GM12891 (cell line): ENCODE measurements around the gene ADIG.

Source experiments
- DNase-seq: peaks from one replicate; pipeline ENCODE4 v3.0.0; 2011; ENCODE audit warnings: low spot score; ENCODE audit not compliant: insufficient read length
- FAIRE-seq: peaks from 2 replicates; lab custom pipeline; 2011; peaks lifted over from hg19 to GRCh38; lab: Jason Lieb, UNC
- PAX5 ChIP-seq: IDR thresholded peaks from 2 replicates; pipeline ENCODE4 v1.6.1; 2011; ENCODE audit warnings: low read length, moderate library complexity, mild to moderate bottlenecking; ENCODE audit not compliant: insufficient read depth, severe bottlenecking
- POLR2A ChIP-seq: IDR thresholded peaks from 2 replicates; pipeline ENCODE4 v1.6.1; 2011; ENCODE audit warnings: low read depth, low read length, control low read depth
- POLR2AphosphoS5 ChIP-seq: IDR thresholded peaks from 2 replicates; pipeline ENCODE4 v1.6.1; 2011; ENCODE audit warnings: low read depth, low read length, control low read depth
- POU2F2 ChIP-seq: IDR thresholded peaks from 2 replicates; pipeline ENCODE4 v1.6.1; 2011; ENCODE audit warnings: low read depth, mild to moderate bottlenecking, control low read depth, low read length, moderate library complexity
- SPI1 ChIP-seq: IDR thresholded peaks from 2 replicates; pipeline ENCODE4 v1.6.1; 2011; ENCODE audit warnings: low read depth, low read length, control low read depth
- TAF1 ChIP-seq: IDR thresholded peaks from 2 replicates; pipeline ENCODE4 v1.6.1; 2011; ENCODE audit warnings: low read depth, low read length, control low read depth

ADIG gene

DNA sequence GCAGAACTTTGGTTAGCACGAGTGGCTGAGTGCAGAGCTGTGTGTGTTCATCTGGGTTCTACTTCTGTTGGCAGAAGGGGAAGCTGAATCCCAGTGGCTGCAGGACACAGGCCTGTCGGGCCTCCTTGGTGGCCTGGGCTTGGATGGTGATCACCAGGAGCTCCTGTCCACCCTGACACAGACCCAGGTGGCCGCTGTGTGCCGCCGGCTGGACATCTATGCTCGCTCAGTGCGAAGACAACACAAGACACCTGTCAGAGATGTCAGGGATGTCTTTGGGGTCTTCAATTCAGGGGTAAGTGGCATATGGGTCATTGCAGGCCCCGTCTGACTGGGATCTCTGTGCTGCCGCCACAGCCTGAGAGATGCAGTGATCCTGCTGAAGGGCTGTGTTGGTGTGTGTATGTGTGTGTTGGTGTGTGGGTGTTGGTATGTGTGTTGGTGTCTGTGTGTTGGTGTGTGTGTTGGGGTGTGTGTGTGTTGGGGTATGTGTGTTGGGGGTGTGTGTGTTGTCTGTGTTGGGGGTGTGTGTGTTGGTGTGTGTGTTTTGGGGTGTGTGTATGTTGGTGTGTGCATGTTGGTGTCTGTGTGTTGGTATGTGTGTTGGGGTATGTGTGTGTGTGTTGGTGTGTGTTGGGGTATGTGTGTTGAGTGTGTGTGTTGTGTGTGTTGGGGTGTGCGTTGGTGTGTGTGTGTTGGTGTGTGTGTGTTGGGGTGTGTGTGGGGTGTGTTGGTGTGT lies 46.1 kb downstream of the ADIG start:
- DNase-seq (no peak), FAIRE-seq (no peak)
- TF ChIP-seq TAF1 (no peak), POLR2A (no peak), POLR2AphosphoS5 (no peak), POU2F2 (no peak), SPI1 (no peak), PAX5 (no peak)

DNA sequence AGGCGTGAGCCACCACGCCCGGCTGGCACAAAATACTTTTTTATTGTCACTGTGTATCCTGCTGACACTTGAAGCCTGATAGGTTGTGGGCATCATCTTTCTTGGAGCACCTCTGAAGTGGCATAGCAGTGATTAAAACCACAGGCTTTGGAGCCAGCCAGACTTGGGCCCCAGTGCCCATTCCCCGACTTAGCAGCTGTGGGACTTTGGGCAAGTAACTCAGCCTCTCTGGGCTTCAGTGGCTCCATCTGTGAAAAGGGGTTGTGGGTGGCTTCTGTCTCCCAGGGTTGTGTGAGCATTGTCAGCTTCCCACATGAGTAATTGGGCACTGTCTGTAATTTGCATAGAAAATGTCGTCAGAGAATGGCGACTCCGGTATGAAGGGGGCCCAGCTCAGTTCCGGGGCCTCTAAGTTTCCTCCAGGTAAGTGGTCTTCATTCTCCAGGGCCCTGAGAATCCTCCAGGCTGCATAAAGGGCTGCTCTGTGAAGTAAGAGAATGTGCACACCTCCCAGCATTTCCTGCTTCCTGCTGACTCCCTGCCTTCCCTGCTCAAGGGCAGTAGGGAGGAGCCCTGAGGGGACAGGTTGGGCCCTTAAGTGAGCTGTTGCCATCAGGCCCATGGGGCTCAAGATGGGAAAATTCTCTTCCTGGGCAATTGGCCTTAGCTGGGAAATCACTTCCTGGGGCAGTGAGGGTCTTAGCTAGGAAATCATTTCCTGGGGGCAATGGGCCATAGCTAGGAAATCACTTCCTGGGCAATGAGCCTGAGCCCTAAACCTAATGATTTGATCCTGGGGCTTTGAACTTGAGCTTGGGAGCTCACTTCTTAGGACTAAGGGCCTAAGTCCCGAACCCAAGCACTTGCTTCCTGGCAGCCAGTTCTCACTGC lies 47.8 kb downstream of the ADIG start:
- TF ChIP-seq SPI1 (no peak), PAX5 (no peak), POU2F2 (no peak), POLR2A (no peak), POLR2AphosphoS5 (no peak), TAF1 (no peak)
- FAIRE-seq (no peak), DNase-seq (no peak)

DNA sequence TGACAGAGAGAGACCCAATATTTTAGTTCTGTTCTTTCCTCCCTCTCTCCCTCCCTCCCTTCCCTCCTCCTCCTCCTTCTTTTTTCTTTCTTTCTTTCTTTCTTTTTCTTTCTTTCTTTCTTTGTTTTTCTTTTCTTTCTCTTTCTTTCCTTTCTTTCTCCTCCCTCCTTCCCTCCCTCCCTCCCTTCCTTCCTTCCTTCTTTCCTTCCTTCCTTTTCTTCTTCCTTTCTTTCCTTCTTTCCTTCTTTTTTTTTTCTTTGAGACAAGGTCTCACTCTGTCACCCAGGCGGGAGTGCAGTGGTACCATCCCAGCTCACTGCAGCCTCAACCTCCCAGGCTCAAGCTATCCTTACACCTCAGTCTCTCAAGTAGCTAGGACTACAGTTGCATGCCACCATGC lies 49.0 kb downstream of the ADIG start:
- FAIRE-seq (no peak), DNase-seq (no peak)
- TF ChIP-seq PAX5 (no peak), SPI1 (no peak), POLR2AphosphoS5 (no peak), POLR2A (no peak), TAF1 (no peak), POU2F2 (no peak)

DNA sequence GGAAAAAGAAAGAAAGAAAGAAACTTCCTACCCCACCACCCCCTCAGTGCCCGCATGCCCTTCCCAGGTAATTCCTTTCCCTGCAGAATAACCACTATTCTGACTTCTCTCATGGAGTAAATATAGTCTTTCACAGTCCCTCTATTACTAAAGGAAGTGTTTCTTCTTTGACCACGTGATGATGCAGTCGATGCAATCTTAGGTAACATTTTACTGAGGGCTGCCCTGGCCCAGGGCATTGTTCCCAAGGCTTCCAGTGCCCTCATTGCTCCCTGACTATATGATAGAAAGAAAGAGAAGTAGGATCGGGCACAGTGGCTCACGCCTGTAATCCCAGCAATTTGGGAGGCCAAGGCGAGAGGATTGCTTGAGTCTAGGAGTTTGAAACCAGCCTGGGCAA lies 49.7 kb downstream of the ADIG start:
- TF ChIP-seq SPI1 (no peak), POLR2A (no peak), POLR2AphosphoS5 (no peak), TAF1 (no peak), POU2F2 (no peak), PAX5 (no peak)

DNA sequence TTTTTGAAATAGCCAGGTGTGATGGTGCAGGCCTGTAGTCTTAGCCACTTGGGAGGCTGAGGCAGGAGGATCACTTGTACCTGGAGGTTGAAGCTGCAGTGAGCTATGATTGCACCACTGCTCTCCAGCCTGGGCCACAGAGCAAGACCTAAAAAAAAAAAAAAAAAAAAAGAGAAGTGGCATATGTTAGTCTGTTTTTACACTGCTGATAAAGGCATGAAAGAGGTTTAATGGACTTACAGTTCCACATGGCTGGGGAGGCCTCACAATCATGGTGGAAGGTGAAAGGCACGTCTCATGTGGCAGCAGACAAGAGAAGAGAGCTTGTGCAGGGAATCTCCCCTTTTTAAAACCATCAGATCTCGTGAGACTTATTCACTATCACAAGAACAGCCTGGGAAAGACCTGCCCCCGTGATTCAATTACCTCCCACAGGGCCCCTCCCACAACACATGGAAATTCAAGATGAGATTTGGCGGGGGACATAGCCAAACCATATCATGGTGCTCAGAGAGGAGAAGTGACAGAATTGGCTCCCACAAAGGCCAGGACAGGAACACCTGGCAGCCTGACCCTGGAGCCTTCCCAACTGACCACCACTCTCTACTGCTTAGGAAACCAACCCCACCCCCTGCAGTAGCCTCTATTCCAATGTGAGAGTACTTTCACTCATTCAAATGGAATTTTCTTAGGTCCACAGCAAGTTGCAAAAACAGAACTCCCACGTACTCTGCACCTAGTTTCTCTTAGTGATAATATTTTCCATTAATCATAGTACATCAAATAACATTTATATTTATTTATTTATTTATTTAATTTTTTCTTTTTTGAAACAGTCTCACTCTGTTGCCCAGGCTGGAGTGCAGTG lies 50.4 kb downstream of the ADIG start:
- DNase-seq, result no peak
- no peak for TF ChIP-seq POLR2AphosphoS5
- TF ChIP-seq TAF1, result no peak
- no peak for TF ChIP-seq SPI1
- no peak for TF ChIP-seq PAX5
- no peak for TF ChIP-seq POU2F2
- TF ChIP-seq POLR2A, result no peak
- no peak for FAIRE-seq

More for the DNA sequence above, 49.7 kb downstream of the ADIG start:
- DNase-seq (no peak), FAIRE-seq (no peak)

DNA sequence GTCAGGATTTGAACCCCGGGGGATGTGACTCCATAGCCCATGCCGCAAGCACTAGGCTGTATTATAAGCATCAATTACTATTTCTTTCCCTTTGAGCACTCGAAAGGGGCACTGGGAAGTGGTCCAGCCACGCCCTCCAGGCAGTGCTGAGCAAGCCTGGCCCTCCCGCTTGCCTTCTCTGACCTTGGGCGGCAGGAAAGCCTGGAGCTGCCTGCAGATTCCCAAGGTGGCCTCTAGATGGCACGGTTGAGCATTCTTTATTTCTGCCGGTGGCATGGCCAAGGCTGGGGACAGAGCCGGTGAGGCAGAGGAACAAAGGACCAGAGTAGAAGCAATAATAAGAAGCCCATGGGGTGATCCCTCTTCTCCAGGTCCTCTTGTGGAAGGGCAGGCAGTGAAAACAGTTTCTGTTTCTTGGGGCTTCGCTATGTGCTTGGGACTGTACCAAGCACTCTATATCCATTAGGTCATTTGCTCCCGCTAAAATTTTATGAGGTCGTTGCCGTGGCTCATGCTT lies 52.6 kb downstream of the ADIG start:
- DNase-seq (peak; percentile 73), FAIRE-seq (peak; percentile 86)
- TF ChIP-seq POU2F2 (no peak), POLR2A (no peak), POLR2AphosphoS5 (no peak), PAX5 (no peak), TAF1 (no peak), SPI1 (no peak)

DNA sequence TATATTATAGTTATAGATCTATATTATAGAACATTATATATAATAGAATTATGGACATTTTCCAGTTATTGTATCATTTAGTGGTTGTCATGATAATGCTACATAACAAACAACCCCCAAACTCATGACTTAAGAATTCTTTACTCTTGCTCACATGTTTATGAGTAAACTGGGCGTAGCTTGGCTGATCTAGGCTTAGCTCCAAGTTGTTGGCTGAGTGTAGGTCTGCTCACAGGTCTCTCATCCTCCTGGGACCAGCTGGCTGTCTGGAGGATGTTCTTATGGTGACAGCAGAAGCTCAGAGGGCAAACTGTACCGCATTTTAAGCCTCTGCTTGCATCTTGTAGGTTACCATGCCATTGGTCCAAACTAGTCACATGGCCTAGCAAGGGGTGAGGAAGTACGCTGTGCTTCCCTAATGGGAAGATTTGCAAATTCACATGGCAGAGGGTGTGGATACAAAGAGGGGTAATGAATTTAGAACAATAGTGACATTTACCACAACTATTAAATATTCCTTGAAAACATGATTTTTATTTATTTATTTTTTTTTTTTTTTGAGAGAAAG lies 54.8 kb downstream of the ADIG start:
- TF ChIP-seq SPI1, result no peak
- no peak for TF ChIP-seq PAX5
- no peak for TF ChIP-seq POLR2A
- no peak for TF ChIP-seq TAF1
- TF ChIP-seq POU2F2, result no peak
- TF ChIP-seq POLR2AphosphoS5, result no peak
- DNase-seq (no peak), FAIRE-seq (peak; percentile 23)
